A549 (cell line): ENCODE measurements around the gene TTC21B. TPM values are rescaled to one million over a fixed set of nuclear protein-coding genes. Genes with fewer than 3 reads are reported as not detected.

Experiments
- ATAC-seq, 2 experiments: fragments of 200-7000 bp in 1 of 2; fragments of >200 bp in 1 of 2; cut with Nextera tagmentation in 1 of 2; cut with Tn5 transposase in 1 of 2; 3 replicates each; pipeline versions ENCODE4 v1.8.0 to v1.9.1; 2018 to 2020; ENCODE audit warnings: mild to moderate bottlenecking in 1 of 2, moderate library complexity in 1 of 2
- CTCF ChIA-PET: fragments of 300-600 bp; sonication (Branson Sonifier 250); formaldehyde crosslinking; extraction: SDS; loops from one replicate; lab custom pipeline; 2021; ENCODE audit warnings: antibody characterized with exemption, inconsistent platforms; lab: Yijun Ruan, JAX
- POLR2A ChIA-PET: fragments of 350-600 bp; formaldehyde crosslinking; extraction: SDS; loops from one replicate; lab custom pipeline; 2021; ENCODE audit warnings: antibody characterized with exemption, inconsistent platforms; lab: Yijun Ruan, JAX
- DNase-seq, 2 experiments: peaks; one replicate each; pipeline versions ENCODE4 v3.0.0 to v3.0.0-alpha.2; 2011 to 2016; ENCODE audit warnings: low read depth in 1 of 2, low spot score in 1 of 2
- FAIRE-seq: peaks from 2 replicates; lab custom pipeline; 2011; peaks lifted over from hg19 to GRCh38; lab: Jason Lieb, UNC
- H3K27ac ChIP-seq, 2 experiments: fragments of >200 bp; sonication (Bioruptor Twin); formaldehyde crosslinking; 3 replicates each; pipeline ENCODE4 v1.5.1; 2016 to 2017
- H3K4me1 ChIP-seq: fragments of >200 bp; sonication (Bioruptor Twin); formaldehyde crosslinking; 3 replicates; pipeline ENCODE4 v1.6.1; 2016
- H3K4me2 ChIP-seq: fragments of >200 bp; sonication (Bioruptor Twin); formaldehyde crosslinking; 3 replicates; pipeline ENCODE4 v1.6.1; 2016
- H3K4me3 ChIP-seq: fragments of >200 bp; sonication (Bioruptor Twin); formaldehyde crosslinking; 3 replicates; pipeline ENCODE4 v1.5.1; 2016
- H3K9me3 ChIP-seq: fragments of >200 bp; sonication (Bioruptor Twin); formaldehyde crosslinking; 3 replicates; pipeline ENCODE4 v1.6.1; 2016
- CBX2 ChIP-seq: fragments of 200-600 bp; sonication (generic); IDR thresholded peaks from 2 replicates; pipeline ENCODE4 v1.6.1; 2016; ENCODE audit warnings: low read depth, mild to moderate bottlenecking, borderline replicate concordance
- CEBPB ChIP-seq, 2 experiments: fragments of >200 bp in 1 of 2; sonication (Bioruptor Twin) in 1 of 2; formaldehyde crosslinking in 1 of 2; IDR thresholded peaks; 2 replicates each; pipeline ENCODE4 v1.6.1; 2012 to 2016
- EP300 ChIP-seq, 2 experiments: fragments of >200 bp; sonication (Bioruptor Twin); formaldehyde crosslinking; IDR thresholded peaks; 2 replicates in 1 of 2; 3 replicates in 1 of 2; pipeline ENCODE4 v1.6.1; 2016 to 2017
- FOSL2 ChIP-seq, 2 experiments: fragments of 450-650 bp in 1 of 2; fragments of >200 bp in 1 of 2; sonication (Bioruptor Twin) in 1 of 2; formaldehyde crosslinking; IDR thresholded peaks; 2 replicates each; pipeline versions ENCODE4 v1.5.0 to v1.6.1; 2016 to 2020; ENCODE audit warnings: mild to moderate bottlenecking in 1 of 2, moderate library complexity in 1 of 2
- FOXS1 ChIP-seq: fragments of 250-450 bp; sonication (Bioruptor Pico); IDR thresholded peaks from 2 replicates; pipeline ENCODE4 v1.5.0; 2020; ENCODE audit warnings: mild to moderate bottlenecking, moderate library complexity
- HDAC2 ChIP-seq: fragments of 200-600 bp; sonication (generic); IDR thresholded peaks from 2 replicates; pipeline ENCODE4 v1.6.1; 2016
- HEYL ChIP-seq: fragments of 250-450 bp; sonication (Bioruptor Pico); IDR thresholded peaks from 2 replicates; pipeline ENCODE4 v1.8.0; 2021; ENCODE audit warnings: mild to moderate bottlenecking, moderate library complexity
- HOXA7 ChIP-seq: fragments of 250-450 bp; sonication (Bioruptor Pico); IDR thresholded peaks from 2 replicates; pipeline ENCODE4 v1.5.0; 2020; ENCODE audit warnings: mild to moderate bottlenecking, moderate library complexity
- HOXB5 ChIP-seq: fragments of 250-450 bp; sonication (Bioruptor Pico); IDR thresholded peaks from 2 replicates; pipeline ENCODE4 v1.5.0; 2020; ENCODE audit warnings: mild to moderate bottlenecking, moderate library complexity
- JUN ChIP-seq, 2 experiments: fragments of >200 bp; sonication (Bioruptor Twin); formaldehyde crosslinking; IDR thresholded peaks; 2 replicates in 1 of 2; 3 replicates in 1 of 2; pipeline ENCODE4 v1.6.1; 2016 to 2017
- KDM5A ChIP-seq: fragments of 200-600 bp; sonication (generic); IDR thresholded peaks from 2 replicates; pipeline ENCODE4 v1.6.1; 2016; ENCODE audit warnings: antibody characterized with exemption, mild to moderate bottlenecking
- MAZ ChIP-seq: fragments of 150-350 bp; IDR thresholded peaks from 2 replicates; pipeline ENCODE4 v1.6.1; 2014; ENCODE audit warnings: antibody characterized with exemption, low read depth, low read length, borderline replicate concordance
- NFE2L2 ChIP-seq: fragments of 150-350 bp; conservative IDR thresholded peaks from 2 replicates; pipeline ENCODE4 v1.6.1; 2014; ENCODE audit warnings: low read length
- NPAS2 ChIP-seq: fragments of 250-450 bp; sonication (Bioruptor Pico); IDR thresholded peaks from 2 replicates; pipeline ENCODE4 v1.8.0; 2022; ENCODE audit warnings: mild to moderate bottlenecking, moderate library complexity, borderline replicate concordance
- NR3C1 ChIP-seq: fragments of >200 bp; sonication (Bioruptor Twin); formaldehyde crosslinking; IDR thresholded peaks from 3 replicates; pipeline ENCODE4 v1.6.1; 2017
- POLR2A ChIP-seq: IDR thresholded peaks from 2 replicates; pipeline ENCODE4 v1.6.1; 2012; ENCODE audit warnings: mild to moderate bottlenecking, low read length
- RARB ChIP-seq: fragments of 250-450 bp; sonication (Bioruptor Pico); IDR thresholded peaks from 2 replicates; pipeline ENCODE4 v1.8.0; 2021; ENCODE audit warnings: mild to moderate bottlenecking, moderate library complexity
- RCOR1 ChIP-seq: fragments of 150-350 bp; IDR thresholded peaks from 2 replicates; pipeline ENCODE4 v1.6.1; 2014; ENCODE audit warnings: antibody characterized with exemption, low read length, low read depth
- SREBF2 ChIP-seq: fragments of 450-650 bp; IDR thresholded peaks from 2 replicates; pipeline ENCODE4 v1.6.1; 2014; ENCODE audit warnings: mild to moderate bottlenecking, moderate library complexity
- ZNF302 ChIP-seq: fragments of 250-450 bp; sonication (Bioruptor Pico); IDR thresholded peaks from 2 replicates; pipeline ENCODE4 v1.9.0; 2021; ENCODE audit warnings: inconsistent platforms, mild to moderate bottlenecking, moderate library complexity
- ZSCAN20 ChIP-seq: fragments of 250-450 bp; sonication (Bioruptor Pico); IDR thresholded peaks from 2 replicates; pipeline ENCODE4 v1.8.0; 2022; ENCODE audit warnings: mild to moderate bottlenecking, moderate library complexity
- WGBS: methylation state at CpG from one replicate; pipeline ENCODE4 v1.1.6; 2017; ENCODE audit errors: missing lambda C conversion rate; 5-methylcytosine and 5-hydroxymethylcytosine counted together
- polyA plus RNA-seq, 4 experiments: library from polyadenylated mRNA; depleted of rRNA in 3 of 4; stranded (reverse); fragments of >200 nt; fragmentation: RNase III in 1 of 4; extraction: RNeasy Plus Mini Kit Qiagen cat#74134 plus additional on column Dnase treatment in 1 of 4; gene quantifications; 2 replicates in 3 of 4; 3 replicates in 1 of 4; pipeline ENCODE4 v1.2.3, GENCODE V29; 2011 to 2017
- TF ChIP-seq, protein P1 (sequence below): fragments of 450-650 bp; IDR thresholded peaks from 2 replicates; pipeline ENCODE4 v1.6.1; 2014; ENCODE audit warnings: antibody characterized with exemption
- TF ChIP-seq, protein P2 (sequence below): fragments of 250-450 bp; sonication (Bioruptor Pico); IDR thresholded peaks from 2 replicates; pipeline ENCODE4 v1.5.0; 2020; ENCODE audit warnings: low read depth, mild to moderate bottlenecking, moderate library complexity
- TF ChIP-seq, protein P3 (sequence below): fragments of 150-350 bp; IDR thresholded peaks from 2 replicates; pipeline ENCODE4 v1.6.1; 2014; ENCODE audit warnings: low read depth, mild to moderate bottlenecking, low read length
- TF ChIP-seq, protein P4 (sequence below): fragments of >200 bp; sonication (Bioruptor Twin); formaldehyde crosslinking; IDR thresholded peaks from 2 replicates; pipeline ENCODE4 v1.6.1; 2016
- TF ChIP-seq, protein P5 (sequence below): fragments of 250-450 bp; sonication (Bioruptor Pico); IDR thresholded peaks from 2 replicates; pipeline ENCODE4 v1.5.0; 2021; ENCODE audit warnings: mild to moderate bottlenecking, moderate library complexity, borderline replicate concordance
- TF ChIP-seq, protein P6 (sequence below): IDR thresholded peaks from 2 replicates; pipeline ENCODE4 v1.6.1; 2012; ENCODE audit warnings: low read depth, borderline replicate concordance

Gene TTC21B
- polyA plus RNA-seq, 2 of the 4 experiments (the other 2 are of a cell fraction) = 6.2 to 17.5 TPM

DNA sequence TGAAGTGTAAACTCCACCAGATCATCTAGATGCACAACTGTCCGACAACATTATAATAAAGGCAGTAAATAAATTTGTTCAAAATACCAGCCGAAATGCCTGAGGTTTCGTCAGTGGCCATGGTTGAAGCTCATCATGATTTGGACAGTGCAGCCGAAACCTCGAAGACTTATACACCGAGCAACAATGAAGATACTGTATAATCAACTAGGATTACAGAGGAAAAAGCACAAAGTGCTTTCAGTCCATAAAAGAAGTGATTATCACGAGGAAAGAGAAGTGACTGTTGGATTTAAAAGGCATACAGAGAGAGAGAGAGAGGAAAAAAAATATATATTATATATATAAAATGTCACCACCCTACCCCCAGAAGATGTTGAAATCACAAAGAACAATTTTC lies 107.5 kb downstream of the TTC21B start:
- no peak for FAIRE-seq
- H3K9me3 ChIP-seq = no peaks in the 10 kb centered on the region
- no peak for TF ChIP-seq FOXS1 (CRISPR knock-in tag)
- no peak for TF ChIP-seq NFE2L2
- TF ChIP-seq HOXA7 (CRISPR knock-in tag) = no peak
- no peak for TF ChIP-seq FOSL2 (IDR thresholded peaks at IDR 0.05)
- TF ChIP-seq FOSL2 (CRISPR knock-in tag; IDR thresholded peaks at IDR 0.05) = no peak
- no peak for TF ChIP-seq HEYL (CRISPR knock-in tag)
- TF ChIP-seq EP300 (IDR thresholded peaks at IDR 0.05) = no peak
- no peak for TF ChIP-seq NPAS2 (CRISPR knock-in tag)
- TF ChIP-seq SREBF2 = no peak
- no peak for TF ChIP-seq HDAC2
- TF ChIP-seq JUN (IDR thresholded peaks at IDR 0.05) = no peak
- no peaks in the 10 kb centered on the region for H3K4me1 ChIP-seq
- POLR2A ChIA-PET = no interaction called here
- WGBS = 58% methylated on average over 7 of the region's 7 CpGs
- H3K27ac ChIP-seq = no peak overlapping the region
- no peak overlapping the region for H3K4me3 ChIP-seq
- no peak for DNase-seq
- ATAC-seq = no peak
- CTCF ChIA-PET = interaction anchor here (0.6 kb wide), 1 partner anchor 67 kb away, joined by 4 read pairs; no protein-coding TSS in a partner anchor
- H3K4me2 ChIP-seq = no peak overlapping the region

DNA sequence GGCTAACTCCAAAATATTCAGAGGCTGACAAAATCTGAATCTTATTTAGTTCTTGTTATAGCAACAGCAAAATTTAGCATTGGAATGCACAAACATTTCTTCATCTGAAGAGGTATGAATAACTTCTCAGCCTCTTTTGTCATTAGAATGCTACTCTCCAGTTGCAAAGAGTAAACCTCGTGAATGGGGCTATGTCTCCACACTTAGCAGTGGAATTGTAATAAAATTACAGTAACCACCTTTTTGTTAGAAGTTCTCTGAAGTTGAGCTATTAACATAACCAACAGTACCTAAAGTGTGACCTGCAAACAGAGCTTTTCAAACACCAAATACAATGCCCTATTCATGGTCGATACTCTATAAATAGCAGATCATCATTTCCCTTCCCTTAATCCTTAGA lies 109.4 kb downstream of the TTC21B start:
- no peaks in the 10 kb centered on the region for H3K9me3 ChIP-seq
- ChIA-PET CTCF (no interaction called here), POLR2A (no interaction called here)
- WGBS = 25% methylated on average over 2 of the region's 2 CpGs
- FAIRE-seq = no peak
- no peak overlapping the region for H3K4me3 ChIP-seq
- H3K4me2 ChIP-seq = no peak overlapping the region
- DNase-seq = no peak
- TF ChIP-seq ZNF302 (CRISPR knock-in tag) (no peak), POLR2A (no peak), RARB (no peak), FOXS1 (CRISPR knock-in tag) (no peak), NR3C1 (no peak), CEBPB (IDR thresholded peaks at IDR 0.05) (no peak), MAZ (no peak), HOXB5 (CRISPR knock-in tag) (no peak), ZSCAN20 (CRISPR knock-in tag) (no peak), EP300 (IDR thresholded peaks at IDR 0.05) (no peak), CBX2 (no peak), RCOR1 (no peak), KDM5A (no peak)
- TF ChIP-seq, protein P1, sequence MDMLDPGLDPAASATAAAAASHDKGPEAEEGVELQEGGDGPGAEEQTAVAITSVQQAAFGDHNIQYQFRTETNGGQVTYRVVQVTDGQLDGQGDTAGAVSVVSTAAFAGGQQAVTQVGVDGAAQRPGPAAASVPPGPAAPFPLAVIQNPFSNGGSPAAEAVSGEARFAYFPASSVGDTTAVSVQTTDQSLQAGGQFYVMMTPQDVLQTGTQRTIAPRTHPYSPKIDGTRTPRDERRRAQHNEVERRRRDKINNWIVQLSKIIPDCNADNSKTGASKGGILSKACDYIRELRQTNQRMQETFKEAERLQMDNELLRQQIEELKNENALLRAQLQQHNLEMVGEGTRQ = no peak
- TF ChIP-seq, protein P2, sequence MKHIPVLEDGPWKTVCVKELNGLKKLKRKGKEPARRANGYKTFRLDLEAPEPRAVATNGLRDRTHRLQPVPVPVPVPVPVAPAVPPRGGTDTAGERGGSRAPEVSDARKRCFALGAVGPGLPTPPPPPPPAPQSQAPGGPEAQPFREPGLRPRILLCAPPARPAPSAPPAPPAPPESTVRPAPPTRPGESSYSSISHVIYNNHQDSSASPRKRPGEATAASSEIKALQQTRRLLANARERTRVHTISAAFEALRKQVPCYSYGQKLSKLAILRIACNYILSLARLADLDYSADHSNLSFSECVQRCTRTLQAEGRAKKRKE (CRISPR knock-in tag) = no peak
- TF ChIP-seq, protein P3, sequence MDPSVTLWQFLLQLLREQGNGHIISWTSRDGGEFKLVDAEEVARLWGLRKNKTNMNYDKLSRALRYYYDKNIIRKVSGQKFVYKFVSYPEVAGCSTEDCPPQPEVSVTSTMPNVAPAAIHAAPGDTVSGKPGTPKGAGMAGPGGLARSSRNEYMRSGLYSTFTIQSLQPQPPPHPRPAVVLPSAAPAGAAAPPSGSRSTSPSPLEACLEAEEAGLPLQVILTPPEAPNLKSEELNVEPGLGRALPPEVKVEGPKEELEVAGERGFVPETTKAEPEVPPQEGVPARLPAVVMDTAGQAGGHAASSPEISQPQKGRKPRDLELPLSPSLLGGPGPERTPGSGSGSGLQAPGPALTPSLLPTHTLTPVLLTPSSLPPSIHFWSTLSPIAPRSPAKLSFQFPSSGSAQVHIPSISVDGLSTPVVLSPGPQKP = no peak
- TF ChIP-seq, protein P4, sequence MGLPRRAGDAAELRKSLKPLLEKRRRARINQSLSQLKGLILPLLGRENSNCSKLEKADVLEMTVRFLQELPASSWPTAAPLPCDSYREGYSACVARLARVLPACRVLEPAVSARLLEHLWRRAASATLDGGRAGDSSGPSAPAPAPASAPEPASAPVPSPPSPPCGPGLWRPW = no peak
- TF ChIP-seq, protein P5, sequence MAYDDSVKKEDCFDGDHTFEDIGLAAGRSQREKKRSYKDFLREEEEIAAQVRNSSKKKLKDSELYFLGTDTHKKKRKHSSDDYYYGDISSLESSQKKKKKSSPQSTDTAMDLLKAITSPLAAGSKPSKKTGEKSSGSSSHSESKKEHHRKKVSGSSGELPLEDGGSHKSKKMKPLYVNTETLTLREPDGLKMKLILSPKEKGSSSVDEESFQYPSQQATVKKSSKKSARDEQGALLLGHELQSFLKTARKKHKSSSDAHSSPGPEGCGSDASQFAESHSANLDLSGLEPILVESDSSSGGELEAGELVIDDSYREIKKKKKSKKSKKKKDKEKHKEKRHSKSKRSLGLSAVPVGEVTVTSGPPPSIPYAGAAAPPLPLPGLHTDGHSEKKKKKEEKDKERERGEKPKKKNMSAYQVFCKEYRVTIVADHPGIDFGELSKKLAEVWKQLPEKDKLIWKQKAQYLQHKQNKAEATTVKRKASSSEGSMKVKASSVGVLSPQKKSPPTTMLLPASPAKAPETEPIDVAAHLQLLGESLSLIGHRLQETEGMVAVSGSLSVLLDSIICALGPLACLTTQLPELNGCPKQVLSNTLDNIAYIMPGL = no peak
- TF ChIP-seq, protein P6, sequence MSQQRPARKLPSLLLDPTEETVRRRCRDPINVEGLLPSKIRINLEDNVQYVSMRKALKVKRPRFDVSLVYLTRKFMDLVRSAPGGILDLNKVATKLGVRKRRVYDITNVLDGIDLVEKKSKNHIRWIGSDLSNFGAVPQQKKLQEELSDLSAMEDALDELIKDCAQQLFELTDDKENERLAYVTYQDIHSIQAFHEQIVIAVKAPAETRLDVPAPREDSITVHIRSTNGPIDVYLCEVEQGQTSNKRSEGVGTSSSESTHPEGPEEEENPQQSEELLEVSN = no peak
- H3K4me1 ChIP-seq = no peaks in the 10 kb centered on the region
- no peak overlapping the region for H3K27ac ChIP-seq
- no peak for ATAC-seq
